Ectodermal cell (in vitro differentiated cells): ENCODE results near the gene ZNRF1.
A peak's percentile ranks its signal among the peaks of the same experiment; 100 is the strongest.

Source experiments
- H3K27ac ChIP-seq: 2 replicates; pipeline ENCODE4 v1.7.0; 2013; ENCODE audit warnings: mild to moderate bottlenecking, low read depth, low read length; ENCODE audit not compliant: insufficient read depth, poor library complexity, severe bottlenecking
- H3K27me3 ChIP-seq: 2 replicates; pipeline ENCODE4 v1.7.0; 2013; ENCODE audit warnings: mild to moderate bottlenecking, low read length; ENCODE audit not compliant: insufficient read depth, control insufficient read depth, poor library complexity, severe bottlenecking
- H3K36me3 ChIP-seq: one replicate; pipeline ENCODE4 v1.7.0; 2013; ENCODE audit warnings: low read length; ENCODE audit not compliant: control insufficient read depth, insufficient read depth
- H3K4me1 ChIP-seq: one replicate; pipeline ENCODE4 v1.7.0; 2013; ENCODE audit warnings: low read length; ENCODE audit not compliant: control insufficient read depth, insufficient read depth
- H3K4me3 ChIP-seq: 2 replicates; pipeline ENCODE4 v1.7.0; 2013; ENCODE audit warnings: low read depth, low read length, control low read depth; ENCODE audit not compliant: insufficient read depth
- H3K9me3 ChIP-seq: 2 replicates; pipeline ENCODE4 v1.7.0; 2013; ENCODE audit warnings: mild to moderate bottlenecking, low read length, moderate library complexity; ENCODE audit not compliant: control insufficient read depth
- WGBS, 2 experiments: methylation state at CpG; one replicate each; pipeline ENCODE4 v1.1.7; 2013; ENCODE audit warnings: missing lambda C conversion rate in 2 of 2; 5-methylcytosine and 5-hydroxymethylcytosine counted together

ZNRF1 gene

DNA sequence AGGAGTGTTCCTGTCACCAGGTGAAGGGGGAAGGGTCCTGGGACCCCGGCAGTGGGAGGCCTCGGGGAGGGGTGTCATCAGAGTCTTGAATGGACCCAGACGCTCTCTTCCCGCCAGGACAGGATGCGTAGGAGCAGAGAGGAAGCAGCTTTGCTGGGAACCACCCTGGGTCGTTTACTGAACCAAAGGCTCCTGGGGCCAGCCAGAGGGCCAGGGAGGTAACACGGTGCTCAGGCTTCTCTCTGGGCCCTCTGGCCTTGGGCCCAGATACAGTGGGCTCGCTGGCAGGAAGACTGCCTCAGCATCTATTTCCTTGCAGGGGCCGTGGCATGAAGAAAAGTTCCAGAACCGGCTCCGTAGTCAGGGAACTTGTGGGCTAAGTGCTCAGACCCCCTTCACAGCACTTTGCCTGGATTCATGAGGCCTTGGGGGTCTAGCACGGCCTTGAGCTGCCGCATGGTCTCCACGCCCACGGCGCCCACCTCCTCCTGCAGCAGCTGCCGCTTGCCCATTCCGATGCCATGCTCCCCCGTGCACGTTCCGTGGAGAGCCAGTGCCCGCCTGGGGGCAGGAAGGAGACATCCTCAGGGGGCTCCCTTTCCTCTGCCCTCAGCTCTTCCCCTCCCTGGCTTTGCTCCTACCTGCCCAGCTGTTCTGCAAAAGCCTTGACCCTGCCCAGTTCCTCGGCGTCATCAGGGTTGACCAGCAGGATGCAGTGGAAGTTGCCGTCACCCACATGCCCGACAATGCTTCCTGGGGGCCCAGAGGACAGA is 113.3 kb downstream of the ZNRF1 start:
- Histone ChIP-seq H3K27me3 (no peaks in the 10 kb centered on the region), H3K27ac (no peak overlapping the region)
- 89% methylated on average over 26 of the region's 26 CpGs for WGBS, 2 experiments

DNA sequence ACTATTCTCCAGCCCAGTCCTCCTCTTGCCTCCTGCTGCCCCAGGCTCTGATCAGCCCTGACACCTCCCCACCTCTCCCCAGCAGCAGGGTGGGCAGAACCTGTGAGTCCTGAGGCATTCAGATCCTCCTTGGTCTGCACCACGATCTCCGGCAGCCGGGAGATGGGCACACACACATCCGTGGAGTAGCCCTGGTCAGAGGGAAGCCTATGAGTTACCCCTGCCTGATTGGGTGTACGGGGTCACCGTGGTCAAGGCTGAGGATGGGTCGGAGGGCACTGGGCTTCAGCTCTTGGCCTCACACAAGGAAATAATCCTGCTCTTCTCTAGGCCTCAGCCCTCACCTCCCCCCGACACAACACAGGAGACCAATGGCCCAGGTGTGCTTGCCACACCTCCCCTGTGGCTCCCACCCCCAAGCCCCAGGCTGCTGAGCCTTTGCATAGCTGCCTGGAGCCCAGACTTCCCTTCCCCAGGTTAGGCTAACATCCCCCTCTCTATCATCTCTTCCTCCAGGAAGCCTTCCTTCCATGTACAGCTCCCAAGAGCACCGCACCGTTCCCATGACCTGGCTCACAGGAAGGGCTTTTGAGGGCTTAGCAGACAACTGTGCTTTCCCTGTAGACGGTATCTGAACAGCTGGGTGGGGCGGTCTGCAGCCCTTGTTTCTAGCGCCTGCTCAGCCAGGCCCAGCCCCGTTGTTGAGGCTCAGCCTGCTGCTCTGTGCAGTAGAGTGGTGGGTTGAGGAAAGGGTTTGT is 114.1 kb downstream of the ZNRF1 start:
- no peak overlapping the region for H3K27ac ChIP-seq
- H3K4me3 ChIP-seq = no peak overlapping the region
- WGBS, 2 experiments = 89 to 92% methylated on average over 14 of the region's 14 CpGs
- H3K27me3 ChIP-seq = no peaks in the 10 kb centered on the region
- no peaks in the 10 kb centered on the region for H3K36me3 ChIP-seq
- H3K4me1 ChIP-seq = peaks cover 26% of the 10 kb centered on the region
- no peaks in the 10 kb centered on the region for H3K9me3 ChIP-seq

More for the DNA sequence above, 113.3 kb downstream of the ZNRF1 start:
- Histone ChIP-seq H3K4me3 (no peak overlapping the region), H3K36me3 (no peaks in the 10 kb centered on the region), H3K9me3 (no peaks in the 10 kb centered on the region), H3K4me1 (peaks cover 26% of the 10 kb centered on the region)

DNA sequence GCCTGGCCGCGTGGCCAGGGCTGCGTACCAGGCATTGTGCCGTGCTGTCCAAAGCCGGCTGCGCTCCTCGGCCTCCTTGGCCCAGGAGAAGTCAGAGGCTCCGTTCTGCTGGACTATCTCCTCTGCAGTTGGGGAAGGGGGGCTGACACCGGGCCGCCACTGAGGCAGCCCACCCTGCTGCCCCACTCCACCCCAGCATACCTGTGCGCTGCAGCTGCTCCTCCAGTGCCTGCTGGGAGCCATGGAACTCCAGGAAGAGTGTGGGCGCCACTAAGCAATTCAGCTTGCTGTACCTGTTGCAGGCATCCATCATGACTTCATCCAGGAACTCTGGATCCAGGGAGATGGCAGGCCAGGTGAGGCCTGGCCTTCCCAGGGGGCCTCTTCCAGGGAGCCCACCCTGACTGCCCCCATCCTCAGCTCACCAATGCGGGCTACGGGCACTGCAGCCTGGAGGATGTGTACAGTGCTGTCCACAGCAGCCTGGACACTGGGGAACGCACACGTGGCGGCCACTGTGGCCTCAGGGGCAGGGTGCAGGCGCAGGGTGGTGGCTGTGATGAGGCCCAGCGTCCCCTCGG is 114.8 kb downstream of the ZNRF1 start:
- 94 to 96% methylated on average over 20 of the region's 20 CpGs for WGBS, 2 experiments
- Histone ChIP-seq H3K36me3 (no peaks in the 10 kb centered on the region), H3K4me3 (no peak overlapping the region), H3K27ac (no peak overlapping the region), H3K27me3 (no peaks in the 10 kb centered on the region), H3K9me3 (no peaks in the 10 kb centered on the region), H3K4me1 (peaks cover 23% of the 10 kb centered on the region)

DNA sequence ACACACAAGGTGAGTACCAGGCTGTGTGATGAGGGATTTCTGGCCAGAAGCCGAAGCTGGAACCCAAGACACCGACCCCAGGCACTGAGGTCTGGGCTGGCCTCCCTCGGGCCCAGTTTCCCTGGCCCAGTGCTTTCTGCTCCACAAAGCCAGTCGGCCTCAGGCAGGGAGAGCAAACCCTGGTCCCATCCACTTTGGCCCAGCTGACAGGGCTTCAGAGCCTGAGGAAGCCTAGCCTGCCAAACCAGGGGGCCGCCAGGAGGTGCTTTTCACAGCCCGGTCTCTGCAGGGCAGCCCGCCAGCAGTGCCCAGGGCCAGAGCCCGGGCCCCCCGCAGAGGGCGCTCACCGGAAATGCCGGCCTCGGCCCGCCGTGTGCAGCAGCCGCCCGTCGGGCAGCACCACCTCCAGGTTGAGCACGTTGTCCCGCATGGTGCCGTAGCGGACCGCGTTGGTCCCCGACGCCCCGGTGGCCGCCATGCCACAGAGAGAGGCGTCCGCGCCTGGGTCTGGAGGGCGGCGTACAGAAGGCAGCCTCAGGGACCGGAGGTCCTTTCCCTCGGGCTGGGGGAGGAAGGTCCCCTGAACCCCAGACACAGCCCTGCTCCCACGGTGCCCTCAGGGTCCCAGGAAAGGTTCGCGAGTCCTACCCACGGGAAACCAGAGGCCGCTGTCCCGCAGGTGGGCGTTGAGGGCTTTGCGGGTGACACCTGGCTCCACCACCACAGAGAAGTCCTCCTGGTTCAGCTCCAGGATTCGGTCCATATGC is 115.5 kb downstream of the ZNRF1 start:
- Histone ChIP-seq H3K36me3 (no peaks in the 10 kb centered on the region), H3K9me3 (no peaks in the 10 kb centered on the region), H3K27me3 (no peaks in the 10 kb centered on the region), H3K4me1 (peaks cover 17% of the 10 kb centered on the region), H3K27ac (no peak overlapping the region), H3K4me3 (no peak overlapping the region)
- WGBS, 2 experiments = 95 to 96% methylated on average over 44 of the region's 44 CpGs

DNA sequence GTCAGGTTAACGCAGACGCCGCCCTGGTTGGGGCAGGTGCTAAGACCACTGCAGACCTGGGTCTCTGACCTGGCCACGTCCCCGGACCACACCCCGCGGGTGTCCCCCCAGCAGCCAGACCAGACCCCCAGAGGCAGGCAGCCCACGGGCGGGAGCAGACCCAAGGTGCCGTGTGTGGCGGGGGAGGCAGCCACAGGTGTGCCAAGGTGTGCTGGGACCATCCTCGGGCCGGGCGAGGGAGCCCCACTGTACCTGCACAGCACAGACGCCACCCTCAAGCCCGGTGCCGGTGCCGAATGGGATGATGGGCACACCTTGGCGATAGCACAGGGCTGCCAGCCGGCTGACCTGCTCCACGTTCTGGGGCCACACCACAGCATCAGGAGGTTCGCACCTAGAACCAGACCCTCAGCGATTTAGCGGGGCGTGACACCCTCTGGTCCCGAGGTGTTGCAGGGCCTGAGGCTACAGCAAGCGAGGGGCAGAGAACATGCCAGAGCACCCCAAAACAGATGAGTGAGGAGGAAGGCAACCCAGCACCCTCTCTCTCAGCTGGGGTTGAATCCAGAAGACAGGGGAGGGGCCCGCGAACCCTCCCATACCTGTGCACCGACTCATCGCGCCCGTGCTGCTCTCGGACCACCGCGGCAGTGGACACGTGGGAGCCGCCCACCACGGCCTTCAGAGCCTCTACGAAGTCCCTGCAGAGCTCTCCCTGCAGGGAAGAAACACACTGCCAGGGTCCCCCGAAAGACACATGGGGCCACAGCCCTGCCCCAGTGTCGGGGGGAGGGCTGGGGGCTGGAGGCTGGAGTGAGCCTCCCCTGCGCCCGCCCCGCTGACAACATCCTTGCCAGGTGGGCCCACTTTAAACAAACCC is 116.4 kb downstream of the ZNRF1 start:
- no peaks in the 10 kb centered on the region for H3K9me3 ChIP-seq
- peaks cover 11% of the 10 kb centered on the region for H3K4me1 ChIP-seq
- H3K27ac ChIP-seq = no peak overlapping the region
- 93 to 94% methylated on average over 45 of the region's 45 CpGs for WGBS, 2 experiments
- H3K27me3 ChIP-seq = no peaks in the 10 kb centered on the region
- no peak overlapping the region for H3K4me3 ChIP-seq
- no peaks in the 10 kb centered on the region for H3K36me3 ChIP-seq

DNA sequence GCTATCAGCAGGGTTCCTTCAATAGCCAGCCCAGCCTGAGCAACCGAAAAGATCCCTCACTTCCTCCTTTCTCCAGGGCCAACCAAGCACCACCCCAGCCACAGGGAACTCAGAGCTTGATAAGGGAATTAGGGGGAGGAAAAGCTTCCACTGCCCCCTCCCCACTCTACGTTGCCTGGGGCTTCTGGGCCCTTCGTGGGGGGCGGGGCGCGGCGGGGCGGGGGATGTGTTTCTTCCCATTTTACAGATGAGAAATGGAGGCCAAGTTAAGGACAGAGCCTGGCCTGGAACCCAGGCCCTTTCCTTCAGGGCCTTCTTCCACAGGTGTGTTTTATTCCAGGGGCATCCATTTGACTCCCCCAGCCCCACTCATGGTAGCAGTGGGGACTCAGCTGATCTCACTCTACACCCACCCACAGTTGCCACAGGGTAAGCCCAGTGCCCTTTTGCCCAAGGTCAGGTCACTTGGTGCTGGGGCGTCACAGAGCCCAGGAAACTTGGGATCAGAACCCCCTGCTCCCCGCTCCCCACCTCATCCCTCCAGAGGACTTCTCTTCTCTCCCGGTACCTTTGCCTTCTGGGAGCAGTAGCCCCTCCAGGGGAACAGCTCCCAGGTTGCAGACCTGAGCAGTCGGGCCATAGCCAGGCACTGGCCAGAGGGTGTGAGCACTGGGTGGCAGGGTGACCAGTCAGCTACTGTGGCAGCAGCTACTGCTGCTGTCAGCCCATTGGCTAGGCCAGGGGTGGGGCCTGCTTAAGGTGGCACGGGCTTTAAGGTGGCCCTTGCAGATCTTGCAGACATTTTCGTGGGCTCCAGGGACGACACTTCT is 117.5 kb downstream of the ZNRF1 start, which contains the start of gene LDHD:
LDHD (minus strand) TSS at position 700 of the 830 bp plus-strand sequence; CDS start at position 640, 60 bp downstream.
- no peaks in the 10 kb centered on the region for H3K27me3 ChIP-seq
- no peaks in the 10 kb centered on the region for H3K36me3 ChIP-seq
- H3K4me3 ChIP-seq = peak within 1 kb of the TSS; percentile 23
- H3K4me1 ChIP-seq = peaks cover 2% of the 10 kb centered on the region
- H3K27ac ChIP-seq = peak within 1 kb of the TSS; percentile 55
- no peaks in the 10 kb centered on the region for H3K9me3 ChIP-seq
- 57% methylated on average over 15 of the region's 15 CpGs for WGBS, 2 experiments

DNA sequence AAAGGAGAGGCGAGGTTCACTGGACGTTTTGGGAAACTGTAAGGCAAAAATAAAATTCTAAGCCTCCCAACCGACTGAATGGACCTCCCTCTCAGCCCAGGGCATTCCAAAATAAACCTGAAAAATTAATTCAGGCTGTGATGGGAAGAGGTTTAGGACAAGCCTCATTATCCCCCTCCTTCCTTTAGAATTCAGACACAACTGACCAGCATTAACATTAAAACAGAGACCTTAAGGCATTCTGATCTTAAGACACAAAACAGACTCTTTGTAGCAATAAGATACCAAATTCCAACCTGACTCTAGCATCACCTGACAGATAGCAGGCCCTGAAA is 118.1 kb downstream of the ZNRF1 start:
- WGBS, 2 experiments = 61 to 68% methylated on average over 3 of the region's 3 CpGs
- Histone ChIP-seq H3K4me3 (peak overlapping the region; percentile 23), H3K36me3 (no peaks in the 10 kb centered on the region), H3K27ac (peak overlapping the region; percentile 55), H3K9me3 (no peaks in the 10 kb centered on the region), H3K4me1 (no peaks in the 10 kb centered on the region), H3K27me3 (no peaks in the 10 kb centered on the region)

DNA sequence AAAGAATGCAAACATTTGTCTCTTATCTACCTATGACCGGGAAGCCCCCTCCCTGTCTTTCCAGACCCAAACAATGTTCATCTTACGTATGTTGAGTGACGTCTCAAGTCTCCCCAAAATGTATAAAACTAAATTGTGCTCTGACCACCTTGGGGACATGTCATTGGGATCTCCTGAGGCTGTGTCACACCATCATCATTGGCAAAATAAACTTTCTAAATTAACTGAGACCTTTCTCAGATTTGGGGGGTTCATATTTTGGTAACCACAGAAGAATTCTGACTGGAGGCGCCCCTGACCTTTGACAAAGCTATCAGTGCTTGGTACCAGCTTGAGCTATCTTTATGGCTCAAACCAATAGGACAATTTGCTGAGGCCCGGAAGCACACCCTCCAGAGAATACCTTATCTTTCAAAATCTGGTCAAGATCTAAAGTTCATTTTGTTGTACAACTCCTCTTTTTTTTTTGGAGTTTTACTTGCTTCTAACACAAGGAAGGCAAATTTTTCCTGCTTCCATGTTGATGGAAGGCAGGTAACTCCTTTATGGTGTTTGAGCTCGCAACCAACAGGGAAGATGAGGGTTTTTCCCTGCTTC is 120.2 kb downstream of the ZNRF1 start:
- Histone ChIP-seq H3K36me3 (no peaks in the 10 kb centered on the region), H3K4me1 (no peaks in the 10 kb centered on the region), H3K4me3 (no peak overlapping the region), H3K27ac (no peak overlapping the region), H3K27me3 (no peaks in the 10 kb centered on the region), H3K9me3 (no peaks in the 10 kb centered on the region)
- 69% methylated on average over 6 of the region's 6 CpGs for WGBS, 2 experiments
